ENCODE measurements around the gene TRAPPC12.

- TF ChIP-seq CTCF (IDR thresholded peaks at IDR 0.05; ENCODE audit: borderline replicate concordance, extremely low read depth, low read length, poor library complexity, severe bottlenecking) (no peak), EZH2 (IDR thresholded peaks at IDR 0.05; ENCODE audit: borderline replicate concordance, low read depth, low read length, severe bottlenecking) (no peak)
Observed at GRCh38 chr2:3379339-3379646, 201 bp upstream of the TRAPPC12 start.

Measured in DND-41 (cell line).